Gastrocnemius medialis (tissue), 4 donors: Measurements from ENCODE around the gene CNGA1.

Experiments
- CTCF ChIP-seq, 5 experiments: fragments of 450-650 bp in 3 of 5; fragments of 200-600 bp in 2 of 5; sonication (generic) in 2 of 5; IDR thresholded peaks in 4 of 5; conservative IDR thresholded peaks in 1 of 5; 1 replicate in 4 of 5; 2 replicates in 1 of 5; pipeline ENCODE4 v1.5.1; 2016 to 2019; ENCODE audit warnings: antibody characterized with exemption in 5 of 5, mild to moderate bottlenecking in 3 of 5, moderate library complexity in 3 of 5
- POLR2A ChIP-seq, 2 donors: fragments of 450-650 bp; IDR thresholded peaks; one replicate each; pipeline ENCODE4 v1.6.1; 2017; ENCODE audit warnings: antibody characterized with exemption in 2 of 2, mild to moderate bottlenecking in 2 of 2, moderate library complexity in 2 of 2

GRCh38 chr4:47933840-47934239 lies 82.6 kb downstream of the CNGA1 start:
- TF ChIP-seq CTCF (IDR thresholded peaks at IDR 0.05 in 4 of 5, conservative IDR thresholded peaks at IDR 0.05 in 1 of 5): peak in 4 of 5 experiments; percentile 26 to 60 (median 34)
- TF ChIP-seq POLR2A (IDR thresholded peaks at IDR 0.05): no peak
